Mammary epithelial cell (primary cell): ENCODE data around the gene FHIT.

Experiments
- EZH2 ChIP-seq: IDR thresholded peaks from 2 replicates; pipeline ENCODE4 v1.6.1; 2012; ENCODE audit warnings: low read length, inconsistent platforms, borderline replicate concordance
- TF ChIP-seq, protein P1 (sequence below), 2 donors: IDR thresholded peaks in 1 of 2; conservative IDR thresholded peaks in 1 of 2; 2 replicates each; pipeline ENCODE4 v1.5.1; 2011 to 2012; ENCODE audit warnings: inconsistent platforms in 2 of 2, low read length in 2 of 2, mild to moderate bottlenecking in 2 of 2, control low read depth in 1 of 2, low read depth in 1 of 2; ENCODE audit not compliant: insufficient read depth in 1 of 2; ENCODE audit errors: extremely low read depth in 1 of 2

DNA sequence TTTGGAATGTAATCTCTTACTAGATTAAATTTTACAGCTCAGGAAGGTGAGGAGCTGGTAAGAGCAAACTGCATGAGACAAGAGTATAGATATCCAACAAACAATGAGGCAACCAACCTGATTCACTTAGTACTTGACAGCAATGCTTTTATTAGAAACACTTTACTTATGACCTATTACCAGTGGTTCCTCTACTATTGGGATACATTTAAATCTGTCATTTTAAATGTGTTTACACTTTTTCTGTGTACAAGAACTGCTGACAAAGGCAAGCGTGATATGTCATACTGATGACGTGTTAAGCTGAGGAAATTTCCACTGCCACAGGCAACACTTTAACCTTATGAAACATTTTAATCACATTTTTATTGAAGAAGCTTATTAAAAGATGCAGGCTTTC is 1043.3 kb downstream of the FHIT start:
- TF ChIP-seq, protein P1, sequence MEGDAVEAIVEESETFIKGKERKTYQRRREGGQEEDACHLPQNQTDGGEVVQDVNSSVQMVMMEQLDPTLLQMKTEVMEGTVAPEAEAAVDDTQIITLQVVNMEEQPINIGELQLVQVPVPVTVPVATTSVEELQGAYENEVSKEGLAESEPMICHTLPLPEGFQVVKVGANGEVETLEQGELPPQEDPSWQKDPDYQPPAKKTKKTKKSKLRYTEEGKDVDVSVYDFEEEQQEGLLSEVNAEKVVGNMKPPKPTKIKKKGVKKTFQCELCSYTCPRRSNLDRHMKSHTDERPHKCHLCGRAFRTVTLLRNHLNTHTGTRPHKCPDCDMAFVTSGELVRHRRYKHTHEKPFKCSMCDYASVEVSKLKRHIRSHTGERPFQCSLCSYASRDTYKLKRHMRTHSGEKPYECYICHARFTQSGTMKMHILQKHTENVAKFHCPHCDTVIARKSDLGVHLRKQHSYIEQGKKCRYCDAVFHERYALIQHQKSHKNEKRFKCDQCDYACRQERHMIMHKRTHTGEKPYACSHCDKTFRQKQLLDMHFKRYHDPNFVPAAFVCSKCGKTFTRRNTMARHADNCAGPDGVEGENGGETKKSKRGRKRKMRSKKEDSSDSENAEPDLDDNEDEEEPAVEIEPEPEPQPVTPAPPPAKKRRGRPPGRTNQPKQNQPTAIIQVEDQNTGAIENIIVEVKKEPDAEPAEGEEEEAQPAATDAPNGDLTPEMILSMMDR (conservative IDR thresholded peaks at IDR 0.05 in 1 of 2, IDR thresholded peaks at IDR 0.05 in 1 of 2; ENCODE audit: extremely low read depth in 1 of 2, insufficient read depth in 1 of 2, low read depth in 1 of 2, low read length in 2 of 2): no peak
- TF ChIP-seq EZH2: no peak
